NCI-H460 (cell line): ENCODE measurements around the gene MRPL34. TPM values are rescaled to one million over a fixed set of nuclear protein-coding genes. Genes with fewer than 3 reads are reported as not detected.

Experiments used
- DNase-seq: peaks from one replicate; pipeline ENCODE4 v3.0.0-alpha.2; 2016; ENCODE audit warnings: low read depth; ENCODE audit errors: extremely low read depth
- total RNA-seq: library from RNA; depleted of rRNA; stranded (reverse); fragments of >200 nt; shearing (Covaris generic); gene quantifications from 2 replicates; pipeline ENCODE4 v1.2.3, GENCODE V29; 2014

MRPL34 gene
- total RNA-seq, 1 experiment from 2014 or later: 55.1 TPM

GRCh38 chr19:17307876-17308377, 2.3 kb downstream of the MRPL34 start:
- DNase-seq: no peak

GRCh38 chr19:17309198-17309964, 3.7 kb downstream of the MRPL34 start, which contains the start of gene DDA1:
TSS of gene DDA1 (plus strand) at chr19:17309563. CDS start at chr19:17309655, 92 bp downstream.
- peak; percentile 98 for DNase-seq

GRCh38 chr19:17309965-17310461, 4.3 kb downstream of the MRPL34 start:
- no peak for DNase-seq

GRCh38 chr19:17311455-17312188, 6.0 kb downstream of the MRPL34 start:
- no peak for DNase-seq

- no peak for DNase-seq
Observed at GRCh38 chr19:17312189-17313113, 6.8 kb downstream of the MRPL34 start.

- DNase-seq: no peak
Observed at GRCh38 chr19:17314007-17314593, 8.4 kb downstream of the MRPL34 start.

- no peak for DNase-seq
Observed at GRCh38 chr19:17318966-17319365, 13.3 kb downstream of the MRPL34 start.

GRCh38 chr19:17319473-17320238, 14.0 kb downstream of the MRPL34 start:
- DNase-seq: no peak

GRCh38 chr19:17320435-17320834, 14.8 kb downstream of the MRPL34 start:
- DNase-seq: no peak

GRCh38 chr19:17321655-17322489, 16.2 kb downstream of the MRPL34 start:
- no peak for DNase-seq

GRCh38 chr19:17322854-17323253, 17.2 kb downstream of the MRPL34 start:
- no peak for DNase-seq

GRCh38 chr19:17323300-17323963, 17.8 kb downstream of the MRPL34 start:
- DNase-seq: no peak

GRCh38 chr19:17323964-17324332, 18.3 kb downstream of the MRPL34 start:
- no peak for DNase-seq

- no peak for DNase-seq
Observed at GRCh38 chr19:17324357-17325114, 18.9 kb downstream of the MRPL34 start.

- DNase-seq: no peak
Observed at GRCh38 chr19:17325133-17325532, 19.5 kb downstream of the MRPL34 start.

- DNase-seq: no peak
Observed at GRCh38 chr19:17325881-17326594, 20.4 kb downstream of the MRPL34 start.

GRCh38 chr19:17326595-17326966, 20.9 kb downstream of the MRPL34 start:
- no peak for DNase-seq
